DND-41 (cell line): ENCODE data around the gene GPANK1.

Experiments
- ATAC-seq: fragments of 200-7000 bp; cut with Tn5 transposase; 3 replicates; pipeline ENCODE4 v1.9.1; 2021; ENCODE audit warnings: low read depth; ENCODE audit not compliant: insufficient read depth
- DNase-seq: peaks from one replicate; pipeline ENCODE4 v3.0.0-alpha.2; 2020
- H2AFZ ChIP-seq: 2 replicates; pipeline ENCODE4 v1.6.0; 2012; ENCODE audit warnings: low read depth, low read length
- H3K27ac ChIP-seq: 2 replicates; pipeline ENCODE4 v1.5.1; 2012; ENCODE audit warnings: low read length, inconsistent platforms
- H3K27me3 ChIP-seq: fragments of 200-600 bp; sonication (generic); 2 replicates; pipeline ENCODE4 v1.6.0; 2012; ENCODE audit warnings: low read length, mild to moderate bottlenecking, inconsistent platforms; ENCODE audit not compliant: insufficient read depth, poor library complexity
- H3K36me3 ChIP-seq: 2 replicates; pipeline ENCODE4 v1.5.1; 2012; ENCODE audit warnings: low read length, inconsistent platforms; ENCODE audit not compliant: insufficient read depth
- H3K4me1 ChIP-seq: 2 replicates; pipeline ENCODE4 v1.5.1; 2012; ENCODE audit warnings: mild to moderate bottlenecking, low read length; ENCODE audit not compliant: insufficient read depth
- H3K4me2 ChIP-seq: 2 replicates; pipeline ENCODE4 v1.6.0; 2012; ENCODE audit warnings: mild to moderate bottlenecking, moderate library complexity, low read length, inconsistent platforms; ENCODE audit not compliant: insufficient read depth
- H3K4me3 ChIP-seq, 2 experiments: fragments of 200-600 bp in 1 of 2; shearing (Covaris generic) in 1 of 2; 2 replicates each; pipeline ENCODE4 v1.5.1; 2012 to 2016; ENCODE audit warnings: inconsistent platforms in 2 of 2, low read length in 2 of 2, mild to moderate bottlenecking in 2 of 2, low read depth in 1 of 2, moderate library complexity in 1 of 2
- H3K79me2 ChIP-seq: 2 replicates; pipeline ENCODE4 v1.6.0; 2012; ENCODE audit warnings: low read length, inconsistent platforms; ENCODE audit not compliant: insufficient read depth
- H3K9ac ChIP-seq: 2 replicates; pipeline ENCODE4 v1.6.0; 2012; ENCODE audit warnings: low read depth, mild to moderate bottlenecking, inconsistent platforms, low read length, moderate library complexity
- H3K9me3 ChIP-seq: 2 replicates; pipeline ENCODE4 v1.5.1; 2012; ENCODE audit warnings: low read length, moderate library complexity, mild to moderate bottlenecking, inconsistent platforms; ENCODE audit not compliant: insufficient read depth, severe bottlenecking
- H4K20me1 ChIP-seq: 2 replicates; pipeline ENCODE4 v1.6.0; 2012; ENCODE audit warnings: low read length; ENCODE audit not compliant: insufficient read depth
- CTCF ChIP-seq: IDR thresholded peaks from 2 replicates; pipeline ENCODE4 v1.5.1; 2012; ENCODE audit warnings: borderline replicate concordance, low read length, moderate library complexity, mild to moderate bottlenecking; ENCODE audit not compliant: poor library complexity, severe bottlenecking; ENCODE audit errors: extremely low read depth
- EZH2 ChIP-seq: IDR thresholded peaks from 3 replicates; pipeline ENCODE4 v1.6.1; 2012; ENCODE audit warnings: borderline replicate concordance, low read depth, mild to moderate bottlenecking, moderate library complexity, low read length, inconsistent platforms; ENCODE audit not compliant: severe bottlenecking

GPANK1 gene

DNA sequence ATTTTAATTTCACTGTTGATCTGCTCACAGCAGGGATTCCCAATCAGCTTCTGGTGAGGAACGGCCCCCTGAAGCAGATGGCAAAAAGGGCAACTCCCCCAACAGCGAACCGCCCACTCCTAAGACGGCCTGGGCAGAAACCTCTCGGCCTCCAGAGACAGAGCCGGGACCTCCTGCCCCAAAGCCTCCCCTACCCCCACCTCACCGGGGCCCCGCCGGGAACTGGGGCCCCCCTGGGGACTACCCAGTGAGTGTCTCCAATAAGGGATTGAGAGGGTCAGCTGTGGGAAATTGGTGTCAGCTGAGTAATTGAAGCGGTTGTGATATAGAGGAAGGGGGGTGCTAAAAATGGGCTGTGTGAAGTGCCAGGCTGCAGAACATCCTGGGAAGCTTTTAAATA is 37.8 kb downstream of the GPANK1 start:
- Histone ChIP-seq H3K27me3 (no peaks in the 10 kb centered on the region), H3K9ac (no peak overlapping the region), H2AFZ (no peak overlapping the region), H3K4me2 (no peak overlapping the region), H3K4me3 (no peak overlapping the region), H4K20me1 (peaks cover 73% of the 10 kb centered on the region), H3K36me3 (peaks cover 100% of the 10 kb centered on the region), H3K27ac (no peak overlapping the region), H3K4me1 (peaks cover 32% of the 10 kb centered on the region), H3K9me3 (no peaks in the 10 kb centered on the region), H3K79me2 (peaks cover 88% of the 10 kb centered on the region)
- ATAC-seq (no peak), DNase-seq (no peak)
- no peak for TF ChIP-seq EZH2
- TF ChIP-seq CTCF: no peak

GRCh38 chr6:31624070-31624469 is 40.7 kb downstream of the GPANK1 start:
- Histone ChIP-seq H3K36me3 (peaks cover 76% of the 10 kb centered on the region), H3K79me2 (peaks cover 88% of the 10 kb centered on the region), H3K9ac (no peak overlapping the region), H4K20me1 (peaks cover 59% of the 10 kb centered on the region), H3K4me3 (no peak overlapping the region), H2AFZ (no peak overlapping the region), H3K27ac (no peak overlapping the region), H3K4me2 (peak overlapping the region; percentile 40; the same call in 1 of the 2 replicates), H3K27me3 (no peaks in the 10 kb centered on the region), H3K9me3 (no peaks in the 10 kb centered on the region), H3K4me1 (peaks cover 46% of the 10 kb centered on the region)
- TF ChIP-seq CTCF (no peak), EZH2 (no peak)
- DNase-seq (no peak), ATAC-seq (no peak)

DNA sequence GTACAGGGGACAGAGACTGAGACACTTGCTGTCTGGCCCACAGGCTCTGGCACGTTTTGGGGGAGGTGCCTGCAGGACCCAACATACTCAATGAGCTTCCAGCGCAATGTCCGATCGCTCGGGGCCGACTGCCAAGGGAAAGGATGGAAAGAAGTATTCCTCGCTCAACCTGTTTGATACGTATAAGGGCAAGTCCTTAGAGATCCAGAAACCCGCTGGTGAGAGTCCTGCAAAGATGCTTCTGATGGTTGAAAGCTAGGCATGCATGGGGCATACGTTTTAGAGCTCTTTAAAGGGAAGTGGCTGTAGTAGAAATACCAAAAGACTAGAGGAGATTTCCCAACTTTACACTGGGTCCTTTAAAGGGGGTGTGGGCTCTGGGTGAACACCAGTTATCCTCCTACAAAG is 42.1 kb downstream of the GPANK1 start:
- H4K20me1 ChIP-seq: peaks cover 52% of the 10 kb centered on the region
- H3K79me2 ChIP-seq: peaks cover 75% of the 10 kb centered on the region
- peak overlapping the region in 1 of 2 experiments; percentile 63; a peak in 2 of 4 replicates for H3K4me3 ChIP-seq
- no peak overlapping the region for H2AFZ ChIP-seq
- ATAC-seq: no peak
- peaks cover 62% of the 10 kb centered on the region for H3K36me3 ChIP-seq
- no peak for DNase-seq
- H3K9ac ChIP-seq: peak overlapping the region; percentile 90; the same call in 1 of the 2 replicates
- H3K4me1 ChIP-seq: peaks cover 47% of the 10 kb centered on the region
- H3K9me3 ChIP-seq: no peaks in the 10 kb centered on the region
- H3K4me2 ChIP-seq: peak overlapping the region; percentile 72
- H3K27me3 ChIP-seq: no peaks in the 10 kb centered on the region
- TF ChIP-seq EZH2 (no peak), CTCF (no peak)
- H3K27ac ChIP-seq: 0 out of 2 replicates have a peak overlapping the region, but pooled peaks have one; percentile 4
